ENCODE measurements around the gene CHST7.

Gene CHST7

DNA sequence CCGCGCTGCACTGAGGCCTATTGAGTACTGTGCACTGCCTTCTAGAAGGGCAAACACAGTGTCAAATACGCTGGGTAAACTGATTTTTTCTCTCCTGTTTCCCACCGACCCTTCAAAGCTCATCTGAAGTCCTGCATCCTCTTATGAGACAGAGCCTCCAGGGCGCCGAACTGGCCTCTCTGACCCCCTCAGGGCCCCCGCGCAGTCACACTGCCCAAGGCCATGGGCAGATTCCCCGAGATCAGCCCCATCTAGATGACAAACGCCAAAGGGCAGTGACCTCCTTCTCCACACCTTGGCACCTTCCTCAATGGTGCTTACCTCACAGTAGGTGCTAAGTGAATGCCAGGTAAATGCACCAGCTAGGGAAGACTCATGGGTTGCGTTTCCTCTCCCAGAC lies 34.4 kb downstream of the CHST7 start:
- no peak for DNase-seq

DNA sequence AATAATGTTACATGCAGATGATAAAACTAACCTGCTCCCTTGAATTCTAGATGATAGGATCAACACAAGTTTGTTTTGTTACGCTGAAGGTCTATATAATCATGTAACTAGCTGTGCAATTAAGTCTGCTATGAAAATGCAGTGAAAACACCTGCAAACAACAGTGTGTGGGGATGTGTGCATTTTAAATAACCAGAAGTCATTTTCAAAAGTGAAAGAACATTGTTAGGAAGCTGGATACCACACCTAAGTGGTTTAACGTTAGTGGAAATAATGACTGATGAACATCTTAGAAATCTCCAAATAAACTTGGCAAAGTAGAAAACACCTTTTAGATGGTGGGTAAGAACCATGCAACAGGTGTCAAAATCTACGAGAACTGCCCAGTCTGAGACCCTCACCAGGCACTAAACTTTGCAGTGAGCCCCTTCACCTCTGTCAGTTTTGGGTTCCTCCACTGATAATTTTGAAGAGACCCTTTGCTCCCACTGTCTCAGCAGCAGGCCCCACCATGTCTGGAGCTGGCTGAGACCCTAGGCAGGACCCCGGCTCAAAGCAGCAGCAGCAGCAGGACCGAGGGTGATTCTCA lies 36.6 kb downstream of the CHST7 start:
- DNase-seq: no peak

DNA sequence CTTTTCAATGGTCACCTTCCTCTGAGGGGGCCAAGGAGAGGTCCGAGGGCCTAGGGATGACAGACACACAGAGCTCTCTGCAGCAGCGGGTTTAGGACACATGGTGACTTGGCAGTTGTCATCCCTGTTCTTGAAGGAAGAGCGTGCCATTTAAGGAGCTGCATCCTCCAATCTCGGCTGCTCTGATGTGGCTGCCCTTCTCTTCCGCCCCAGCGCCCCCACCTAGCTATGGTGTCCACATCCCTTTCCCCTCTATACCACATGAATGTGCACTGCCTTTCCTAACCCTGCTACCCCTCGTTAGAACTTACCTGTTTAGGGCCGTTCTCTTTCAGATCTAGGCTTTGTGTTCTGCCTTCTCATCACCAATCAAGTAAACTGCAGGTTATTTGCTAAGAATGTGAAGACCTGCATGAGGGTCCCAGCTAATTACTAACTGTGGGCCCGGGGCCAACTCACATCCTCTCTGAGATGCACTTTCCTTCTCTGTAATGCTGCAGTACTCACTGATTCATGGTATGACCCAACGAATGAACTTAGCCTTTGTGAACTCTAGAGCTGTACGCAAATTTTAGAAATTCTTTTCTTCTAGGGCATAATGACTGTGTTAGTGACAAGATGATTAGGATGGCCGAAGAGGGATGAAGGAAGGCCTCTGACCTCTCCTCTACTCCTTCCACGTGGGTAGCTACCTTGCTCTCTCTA lies 38.2 kb downstream of the CHST7 start:
- DNase-seq: no peak

GRCh38 chrX:46617906-46618305 lies 44.3 kb downstream of the CHST7 start:
- DNase-seq: no peak

DNA sequence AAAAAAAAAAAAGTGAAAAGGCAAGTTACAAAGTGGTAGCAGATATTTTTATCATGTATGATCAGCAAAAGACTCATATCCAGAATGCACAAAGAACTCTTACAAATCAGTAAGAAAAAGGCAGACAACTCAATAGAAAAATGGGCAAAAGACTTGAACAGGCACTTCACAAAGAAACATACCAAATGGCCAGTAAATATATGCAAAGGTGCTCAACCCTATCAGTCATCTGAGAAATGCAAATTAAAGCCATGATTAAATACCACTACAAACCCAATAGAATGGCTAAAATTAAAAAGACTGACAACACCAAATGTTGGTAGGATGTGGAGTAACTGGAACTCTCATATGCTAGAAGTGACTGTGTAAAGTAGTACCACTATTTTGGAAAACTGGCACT lies 45.4 kb downstream of the CHST7 start:
- no peak for DNase-seq

DNA sequence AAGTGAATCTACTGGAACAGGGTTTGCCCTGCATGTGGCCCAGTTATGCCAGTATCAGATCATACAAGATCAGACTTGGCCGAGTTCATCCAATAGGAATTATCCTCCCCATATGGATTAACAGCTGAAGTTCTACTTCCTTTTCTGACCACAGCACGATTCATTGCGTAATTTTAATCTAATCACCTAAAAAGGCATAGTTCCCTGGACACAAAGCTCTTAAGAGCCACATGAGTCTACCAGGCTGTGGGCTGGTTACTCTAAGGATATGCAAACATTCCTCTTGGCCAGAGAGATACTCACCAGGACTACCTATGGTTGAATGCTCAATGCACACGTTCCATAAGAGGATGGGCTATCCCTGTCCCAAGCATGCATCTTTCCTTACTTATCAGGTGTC lies 46.9 kb downstream of the CHST7 start:
- DNase-seq: no peak

DNA sequence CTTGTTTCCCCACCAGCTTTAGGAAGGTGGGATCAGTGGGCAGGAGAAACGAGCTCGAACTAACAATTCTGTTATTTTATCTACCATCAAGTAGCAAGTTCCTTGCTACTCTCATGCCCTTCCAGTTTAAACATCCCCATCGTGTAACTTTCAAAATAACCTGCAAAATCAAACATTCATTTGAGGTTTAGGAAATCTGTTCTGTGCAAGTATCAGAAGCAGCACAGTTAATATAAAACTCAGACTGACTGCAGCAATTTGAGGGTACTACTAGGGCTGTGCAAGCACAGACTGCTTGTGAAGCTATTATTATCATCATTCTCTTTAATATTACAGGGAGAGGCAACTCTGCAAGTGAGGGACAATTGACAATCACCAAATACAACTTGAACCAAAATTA lies 48.0 kb downstream of the CHST7 start:
- DNase-seq: no peak

- no peak for DNase-seq
Observed at GRCh38 chrX:46624090-46624786, 50.7 kb downstream of the CHST7 start.

GRCh38 chrX:46626566-46626965 lies 53.0 kb downstream of the CHST7 start:
- DNase-seq: no peak

GRCh38 chrX:46627062-46627461 lies 53.5 kb downstream of the CHST7 start:
- DNase-seq: no peak

DNA sequence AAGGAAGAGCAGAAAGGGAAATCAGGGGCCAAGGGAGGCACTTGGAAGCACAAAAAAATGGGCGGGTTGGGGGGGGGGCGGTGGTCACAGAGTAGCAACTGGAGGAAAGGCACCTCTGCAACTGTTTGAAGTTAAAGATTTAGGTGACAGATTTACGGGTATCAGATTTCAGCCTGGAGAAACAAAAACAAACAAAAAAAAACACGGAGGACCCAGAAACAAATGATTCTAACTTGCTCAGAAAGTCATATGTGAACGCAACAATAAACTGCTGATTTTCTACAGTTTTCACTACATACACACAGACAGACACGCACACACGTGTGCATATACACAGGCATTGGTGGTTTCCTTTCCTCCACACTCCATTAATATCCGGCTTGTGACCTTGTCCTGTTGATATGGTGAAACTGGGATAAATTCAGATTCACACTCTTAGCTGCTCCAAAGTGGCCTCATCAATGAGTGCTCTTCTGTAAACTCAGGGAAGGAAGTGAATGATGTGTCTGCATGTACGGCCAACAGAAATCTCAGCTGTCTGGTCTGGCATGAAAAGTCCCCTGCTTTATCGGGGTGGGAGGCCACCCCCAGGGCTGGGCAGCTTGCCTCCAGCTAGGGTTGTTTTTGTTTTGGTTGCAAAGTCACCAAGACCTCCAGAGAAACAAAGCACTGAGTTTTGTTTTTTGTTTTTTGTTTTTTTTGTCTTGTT lies 54.3 kb downstream of the CHST7 start:
- no peak for DNase-seq

DNA sequence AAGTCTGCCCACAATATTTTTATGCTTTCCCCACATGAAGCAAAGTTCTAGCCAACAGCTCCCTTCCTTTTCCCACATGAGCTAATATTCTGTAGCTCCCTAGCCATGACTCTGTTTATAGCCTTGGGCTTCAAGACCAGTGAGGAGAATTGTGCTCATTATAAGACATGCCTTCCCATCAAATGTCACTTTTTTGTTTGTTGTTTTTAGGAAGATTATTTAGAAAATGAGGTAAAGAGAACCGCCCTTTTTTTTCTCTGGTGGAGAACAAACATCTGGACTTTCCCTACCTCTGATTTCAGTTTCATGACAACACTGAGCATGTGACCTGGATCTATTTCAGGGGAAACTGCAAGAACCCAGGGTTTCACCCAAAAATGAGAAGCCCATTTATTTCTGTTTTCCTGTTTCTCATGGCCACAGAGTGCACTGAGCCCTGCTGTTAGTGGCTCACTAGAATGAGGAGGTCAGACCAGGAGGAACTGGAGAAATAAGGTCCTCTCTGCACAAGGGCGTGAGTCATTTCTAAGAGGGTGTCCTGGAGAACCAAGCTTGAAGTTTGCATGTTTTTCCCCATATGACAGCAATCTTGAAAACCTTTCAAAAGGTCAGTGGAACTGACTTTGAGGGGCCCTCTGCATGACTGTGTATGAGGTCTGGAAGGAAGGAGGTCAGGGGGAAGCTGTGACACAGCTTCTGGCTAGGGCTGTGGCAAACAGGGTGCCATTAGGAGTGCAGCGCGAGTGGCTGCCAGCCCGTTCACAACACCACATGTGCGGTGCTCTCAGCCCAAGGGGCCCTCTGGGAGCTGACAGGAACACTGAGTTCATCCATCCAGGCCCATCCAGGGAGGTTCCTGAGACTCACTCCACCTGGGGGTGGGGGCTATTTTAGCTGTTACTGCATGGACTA lies 55.2 kb downstream of the CHST7 start:
- DNase-seq: peak in 1 of 58 donors; percentile 14

DNA sequence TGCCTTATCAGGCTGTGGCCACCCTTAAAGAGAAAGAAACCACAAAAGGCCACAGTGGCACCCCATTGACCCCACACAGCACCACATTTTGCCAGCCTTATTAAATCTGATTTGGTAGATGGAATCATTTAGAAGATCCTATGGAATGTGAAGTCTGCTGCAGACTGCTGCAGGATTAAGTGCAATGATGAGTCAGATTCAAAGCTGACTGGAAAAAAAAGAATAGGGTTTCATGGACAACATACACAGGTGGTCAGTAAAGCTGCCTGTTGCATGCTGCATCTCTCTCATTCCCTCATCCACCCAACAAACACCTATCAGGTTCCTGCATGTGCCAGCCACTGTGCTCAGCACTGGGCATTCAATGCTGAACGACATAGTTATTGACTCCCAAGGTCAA lies 56.6 kb downstream of the CHST7 start:
- no peak for DNase-seq

DNA sequence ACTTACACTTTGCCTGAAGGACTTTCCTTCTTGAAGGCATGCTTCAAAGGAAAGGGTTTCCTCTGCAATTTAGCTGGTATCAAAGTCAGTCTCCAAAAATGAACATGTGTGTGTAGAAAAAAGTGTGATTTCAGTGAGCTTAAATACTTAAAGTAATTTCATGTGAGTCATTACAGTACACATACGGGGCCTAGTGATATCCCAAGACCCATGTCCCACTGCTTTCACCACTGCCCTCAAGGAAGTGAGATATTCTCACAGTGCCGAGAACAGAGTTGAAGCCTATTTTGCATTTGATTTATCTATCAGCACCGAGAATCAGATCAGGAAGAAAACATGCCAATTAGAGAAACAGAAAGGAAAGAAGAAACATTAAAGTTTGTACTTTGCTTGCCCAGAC lies 61.0 kb downstream of the CHST7 start:
- no peak for DNase-seq

DNA sequence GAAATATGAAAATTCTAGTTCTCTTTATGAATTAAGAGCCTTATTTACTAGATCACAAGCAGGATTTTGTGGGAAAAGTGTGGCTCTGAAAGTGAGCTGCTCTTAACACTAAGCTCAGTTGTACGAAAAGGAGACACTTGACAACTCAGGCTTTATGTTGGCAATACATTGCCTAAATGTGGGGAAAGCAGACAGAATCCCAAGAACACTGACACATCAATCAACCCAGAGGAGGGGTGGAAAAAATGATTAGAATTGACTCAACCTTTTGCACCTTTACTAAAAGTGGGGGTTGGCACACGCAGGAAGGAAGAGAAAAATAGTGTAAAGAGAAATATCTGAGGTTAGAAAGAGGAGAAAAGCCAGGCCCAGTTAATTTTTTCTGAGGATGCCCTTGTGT lies 61.6 kb downstream of the CHST7 start:
- no peak for DNase-seq

DNA sequence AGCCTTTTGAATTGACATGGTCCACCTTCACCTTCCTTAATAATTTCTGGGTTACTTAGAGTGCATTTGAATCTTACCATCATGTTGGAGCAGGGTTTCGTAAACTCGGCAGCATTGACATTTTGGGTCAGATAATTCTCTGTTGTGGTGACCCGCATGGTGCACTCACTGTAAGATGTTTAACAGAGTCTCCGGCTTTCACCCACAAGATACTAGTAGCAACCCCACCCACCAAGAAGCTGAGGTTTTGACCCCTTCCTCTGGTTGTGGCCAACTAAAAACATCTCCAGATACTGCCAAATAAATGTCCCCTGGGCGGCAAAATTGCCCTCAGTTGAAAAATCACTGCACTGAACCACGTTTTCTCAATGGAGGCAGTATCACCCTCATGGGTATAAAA lies 62.7 kb downstream of the CHST7 start:
- DNase-seq: no peak

- DNase-seq: no peak
Observed at GRCh38 chrX:46637938-46638337, 64.4 kb downstream of the CHST7 start.

DNA sequence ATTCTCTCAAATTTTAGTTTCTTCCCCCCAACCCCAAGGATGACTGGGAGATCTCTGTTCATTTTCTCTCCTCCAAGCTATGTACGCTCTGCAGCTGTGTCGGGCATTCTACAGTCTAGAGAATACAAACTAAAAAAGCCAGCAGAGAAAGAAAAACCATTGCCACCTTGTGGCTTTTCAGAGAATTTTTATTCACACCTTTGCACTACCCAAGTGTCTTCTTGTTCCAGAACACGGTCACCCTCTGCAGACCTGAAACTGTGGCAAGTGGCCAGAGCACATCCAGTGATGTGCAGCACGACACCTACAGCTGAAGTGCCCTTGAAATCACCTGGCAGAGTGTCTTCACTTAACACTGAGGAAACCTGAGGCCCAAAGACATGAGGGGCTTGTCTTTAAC lies 68.6 kb downstream of the CHST7 start:
- DNase-seq: no peak

DNA sequence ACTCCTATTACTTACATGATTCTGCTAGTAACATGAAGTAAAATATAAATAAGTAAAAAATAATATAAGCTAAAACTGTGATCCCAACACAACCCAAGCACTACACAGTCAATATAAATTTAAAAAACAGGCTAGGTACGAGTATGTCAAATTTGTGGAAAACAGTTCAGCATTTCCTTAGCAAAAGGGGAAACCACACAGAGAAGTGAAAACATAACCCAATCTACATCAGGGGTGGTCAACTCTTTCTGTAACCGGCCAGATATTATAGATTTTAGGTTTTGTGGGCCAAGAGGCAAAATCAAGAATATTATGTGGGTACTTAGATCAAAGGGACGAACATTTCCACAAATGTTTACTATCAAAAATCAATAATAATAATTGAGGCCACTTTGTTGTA lies 70.1 kb downstream of the CHST7 start:
- no peak for DNase-seq

DNA sequence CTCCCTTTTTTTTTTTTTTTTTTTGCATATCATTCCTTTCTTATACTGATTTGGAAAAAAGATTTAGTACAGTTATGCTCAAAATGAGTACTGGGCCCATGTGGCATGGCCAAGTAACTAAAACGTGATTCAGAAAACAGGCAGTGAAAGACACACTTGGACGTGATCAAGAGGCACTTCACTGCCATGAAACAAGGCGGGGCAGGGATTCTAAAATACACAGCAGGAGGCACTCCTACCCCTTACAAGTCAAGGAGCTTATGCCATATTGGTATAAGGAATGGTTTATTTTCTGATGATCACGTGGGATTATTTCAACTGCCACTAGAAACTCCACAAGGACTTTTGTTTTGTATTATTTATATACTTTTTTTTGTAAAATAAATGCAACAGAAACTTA lies 72.0 kb downstream of the CHST7 start:
- DNase-seq: no peak

DNA sequence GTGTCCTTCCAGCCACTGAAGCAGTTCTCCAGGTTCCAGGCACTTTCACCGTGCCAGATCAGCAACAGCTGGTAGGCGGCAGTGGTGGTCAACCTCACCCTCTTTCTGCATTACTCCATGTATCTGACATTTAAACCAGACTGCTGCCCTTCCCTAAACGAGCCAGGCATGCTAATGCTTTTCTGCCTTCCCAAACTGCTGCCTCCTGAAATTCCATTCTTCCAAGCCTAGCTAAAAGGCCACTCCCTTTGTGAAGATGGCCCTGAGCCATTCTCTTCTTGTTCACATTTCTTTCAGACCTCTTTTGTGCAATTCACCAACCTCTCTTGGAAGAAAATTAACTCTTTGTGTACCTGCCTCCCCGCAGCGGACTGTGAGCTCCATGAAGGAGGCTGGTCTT lies 73.7 kb downstream of the CHST7 start:
- DNase-seq: no peak
